DOHH2 (cell line): Measurements from ENCODE around the gene TRMT11.

Source experiments
- CTCF ChIP-seq: fragments of 200-600 bp; sonication (generic); IDR thresholded peaks from one replicate; pipeline ENCODE4 v1.5.1; 2014; ENCODE audit warnings: antibody characterized with exemption, mild to moderate bottlenecking, low read depth, low read length; ENCODE audit not compliant: poor library complexity, severe bottlenecking
- EZH2phosphoT487 ChIP-seq: fragments of 200-600 bp; sonication (generic); IDR thresholded peaks from 2 replicates; pipeline ENCODE4 v1.6.1; 2017; ENCODE audit warnings: borderline replicate concordance, mild to moderate bottlenecking, antibody characterized with exemption, low read length, moderate library complexity, mixed read lengths

- no peak for TF ChIP-seq CTCF
- TF ChIP-seq EZH2phosphoT487 = no peak
Observed at GRCh38 chr6:125963817-125964216, 22.5 kb upstream of the TRMT11 start.
